Nephron progenitor cell (in vitro differentiated cells): ENCODE results near the gene TMEM168.

ENCODE experiments used
- DNase-seq: peaks from one replicate; pipeline ENCODE4 v3.0.0; 2021
- H3K27ac Mint-ChIP-seq: 2 replicates; pipeline ENCODE4 v1.8.0; 2021; ENCODE audit warnings: mild to moderate bottlenecking, moderate library complexity, mixed read lengths
- H3K27me3 Mint-ChIP-seq: 2 replicates; pipeline ENCODE4 v1.8.0; 2021; ENCODE audit warnings: mild to moderate bottlenecking, low read depth, mixed read lengths; ENCODE audit not compliant: poor library complexity
- H3K36me3 Mint-ChIP-seq: 2 replicates; pipeline ENCODE4 v1.8.0; 2021; ENCODE audit warnings: low read depth, mixed read lengths
- H3K4me1 Mint-ChIP-seq: 2 replicates; pipeline ENCODE4 v1.8.0; 2021; ENCODE audit warnings: mixed read lengths
- H3K4me3 Mint-ChIP-seq: 2 replicates; pipeline ENCODE4 v1.8.0; 2021; ENCODE audit warnings: mild to moderate bottlenecking, moderate library complexity, mixed read lengths
- H3K9me3 Mint-ChIP-seq: 2 replicates; pipeline ENCODE4 v1.8.0; 2021; ENCODE audit warnings: mild to moderate bottlenecking, moderate library complexity, mixed read lengths
- TF ChIP-seq, protein P1 (sequence below): fragments of 200-600 bp; sonication (generic); IDR thresholded peaks from 2 replicates; pipeline ENCODE4 v1.5.0; 2021; ENCODE audit warnings: antibody characterized with exemption

Gene TMEM168

DNA sequence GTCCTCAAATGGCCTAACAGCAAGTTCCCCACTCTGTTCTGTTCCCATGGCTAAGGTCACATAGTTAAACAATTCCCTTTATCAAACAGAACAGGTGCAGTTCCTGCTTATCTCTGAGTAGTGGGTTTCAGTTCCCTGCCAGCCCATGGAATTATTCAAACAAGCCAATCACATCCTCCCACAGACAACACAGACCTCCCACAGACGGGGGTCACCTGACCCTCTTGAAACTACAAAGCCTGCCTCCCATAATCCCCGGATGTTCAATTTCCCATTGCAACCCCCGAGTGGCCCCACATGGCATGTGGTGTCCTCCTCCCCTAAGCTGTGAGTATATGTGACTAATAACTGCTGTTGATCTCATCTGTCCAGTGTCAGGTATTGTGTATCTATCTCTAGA, 64.1 kb downstream of the TMEM168 start:
- Mint-ChIP-seq H3K4me1 (no peaks in the 10 kb centered on the region), H3K27me3 (no peaks in the 10 kb centered on the region), H3K4me3 (no peak overlapping the region), H3K27ac (no peak overlapping the region), H3K9me3 (peaks cover 27% of the 10 kb centered on the region), H3K36me3 (no peaks in the 10 kb centered on the region)
- DNase-seq = no peak
- TF ChIP-seq, protein P1, sequence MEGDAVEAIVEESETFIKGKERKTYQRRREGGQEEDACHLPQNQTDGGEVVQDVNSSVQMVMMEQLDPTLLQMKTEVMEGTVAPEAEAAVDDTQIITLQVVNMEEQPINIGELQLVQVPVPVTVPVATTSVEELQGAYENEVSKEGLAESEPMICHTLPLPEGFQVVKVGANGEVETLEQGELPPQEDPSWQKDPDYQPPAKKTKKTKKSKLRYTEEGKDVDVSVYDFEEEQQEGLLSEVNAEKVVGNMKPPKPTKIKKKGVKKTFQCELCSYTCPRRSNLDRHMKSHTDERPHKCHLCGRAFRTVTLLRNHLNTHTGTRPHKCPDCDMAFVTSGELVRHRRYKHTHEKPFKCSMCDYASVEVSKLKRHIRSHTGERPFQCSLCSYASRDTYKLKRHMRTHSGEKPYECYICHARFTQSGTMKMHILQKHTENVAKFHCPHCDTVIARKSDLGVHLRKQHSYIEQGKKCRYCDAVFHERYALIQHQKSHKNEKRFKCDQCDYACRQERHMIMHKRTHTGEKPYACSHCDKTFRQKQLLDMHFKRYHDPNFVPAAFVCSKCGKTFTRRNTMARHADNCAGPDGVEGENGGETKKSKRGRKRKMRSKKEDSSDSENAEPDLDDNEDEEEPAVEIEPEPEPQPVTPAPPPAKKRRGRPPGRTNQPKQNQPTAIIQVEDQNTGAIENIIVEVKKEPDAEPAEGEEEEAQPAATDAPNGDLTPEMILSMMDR = no peak

DNA sequence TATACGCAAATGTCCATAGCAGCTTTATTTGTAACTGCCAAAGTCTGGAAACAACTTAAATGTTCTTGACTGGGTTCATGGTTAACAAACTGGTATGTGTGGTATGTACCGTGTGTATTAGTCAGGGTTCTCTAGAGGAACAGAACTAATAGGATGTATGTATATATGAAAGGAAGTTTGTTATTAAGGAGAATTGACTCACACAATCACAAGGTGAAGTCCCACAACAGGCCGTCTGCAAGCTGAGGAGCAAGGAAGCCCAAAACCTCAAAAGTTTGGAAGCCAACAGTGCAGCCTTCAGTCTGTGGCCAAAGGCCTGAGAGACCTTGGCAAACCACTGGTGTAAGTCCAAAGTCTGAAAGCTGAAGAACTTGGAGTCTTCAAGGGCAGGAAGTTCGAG, 66.8 kb downstream of the TMEM168 start:
- peaks cover 9% of the 10 kb centered on the region for H3K9me3 Mint-ChIP-seq
- H3K4me3 Mint-ChIP-seq = no peak overlapping the region
- DNase-seq = no peak
- no peaks in the 10 kb centered on the region for H3K27me3 Mint-ChIP-seq
- no peak overlapping the region for H3K27ac Mint-ChIP-seq
- H3K4me1 Mint-ChIP-seq = no peaks in the 10 kb centered on the region
- H3K36me3 Mint-ChIP-seq = no peaks in the 10 kb centered on the region
- TF ChIP-seq, protein P1 = no peak

DNA sequence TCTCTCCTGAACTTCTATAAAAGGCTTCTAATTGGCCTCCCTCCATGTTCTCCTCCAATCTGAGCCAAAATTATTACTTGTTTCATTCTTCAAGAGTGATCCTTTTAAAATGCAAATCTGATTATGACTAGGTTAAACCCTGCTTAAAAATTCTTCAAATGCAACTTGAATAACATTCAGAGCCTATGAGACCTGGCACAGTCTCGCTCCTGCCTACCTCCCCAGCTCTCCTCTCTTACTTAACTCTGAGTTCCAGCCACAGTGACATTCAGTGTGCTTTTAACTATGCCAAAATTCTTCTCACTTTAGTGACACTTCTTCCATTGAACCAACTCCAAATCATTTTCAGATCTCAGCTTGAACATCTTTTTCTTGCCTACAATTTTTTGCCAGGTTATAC, 68.8 kb downstream of the TMEM168 start:
- H3K4me1 Mint-ChIP-seq = no peaks in the 10 kb centered on the region
- no peaks in the 10 kb centered on the region for H3K27me3 Mint-ChIP-seq
- H3K36me3 Mint-ChIP-seq = no peaks in the 10 kb centered on the region
- no peaks in the 10 kb centered on the region for H3K9me3 Mint-ChIP-seq
- no peak for DNase-seq
- TF ChIP-seq, protein P1 = no peak
- no peak overlapping the region for H3K4me3 Mint-ChIP-seq
- no peak overlapping the region for H3K27ac Mint-ChIP-seq

DNA sequence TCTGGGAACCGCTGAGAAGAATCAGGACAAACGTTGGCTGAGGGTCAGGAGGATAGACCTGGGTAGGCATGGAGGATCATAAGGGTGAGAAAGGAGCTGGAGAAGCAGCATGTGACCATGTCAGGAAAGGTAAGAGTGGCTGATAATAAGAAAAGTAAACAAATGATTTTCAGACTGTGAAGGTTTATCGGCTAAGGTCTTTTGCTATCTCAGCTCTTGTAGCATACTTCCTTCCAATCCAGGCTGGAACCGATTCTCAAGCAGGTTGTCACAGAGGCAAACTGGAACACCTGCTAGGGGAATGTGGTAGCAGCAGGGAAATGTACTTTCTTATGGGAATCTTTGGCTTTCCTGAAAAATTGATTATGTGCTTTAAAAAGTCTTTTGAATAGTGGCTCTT, 74.7 kb downstream of the TMEM168 start:
- H3K9me3 Mint-ChIP-seq = no peaks in the 10 kb centered on the region
- H3K4me3 Mint-ChIP-seq = no peak overlapping the region
- TF ChIP-seq, protein P1 = no peak
- H3K4me1 Mint-ChIP-seq = no peaks in the 10 kb centered on the region
- peaks cover 4% of the 10 kb centered on the region for H3K27me3 Mint-ChIP-seq
- no peaks in the 10 kb centered on the region for H3K36me3 Mint-ChIP-seq
- no peak for DNase-seq
- H3K27ac Mint-ChIP-seq = no peak overlapping the region

DNA sequence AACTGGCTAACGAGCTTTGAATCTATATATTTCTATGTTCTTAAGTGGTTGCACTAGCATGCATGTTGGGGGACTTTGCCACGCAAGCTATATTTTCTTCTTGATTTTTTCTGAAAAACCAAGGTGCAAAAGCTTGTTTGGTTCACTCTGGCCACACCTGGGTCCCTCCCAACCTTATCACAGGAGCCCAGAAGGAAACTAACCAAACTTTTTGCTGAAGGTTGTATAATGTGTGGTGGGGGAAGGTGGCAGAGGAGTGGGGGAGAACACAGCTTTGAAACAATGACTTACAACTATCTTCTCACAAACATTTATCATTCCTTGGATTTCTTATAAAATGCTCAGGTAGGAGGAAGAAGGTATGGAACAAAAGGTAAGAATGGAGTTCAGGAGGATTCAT, 75.3 kb downstream of the TMEM168 start:
- no peak for DNase-seq
- no peak overlapping the region for H3K4me3 Mint-ChIP-seq
- H3K27me3 Mint-ChIP-seq = peaks cover 4% of the 10 kb centered on the region
- H3K4me1 Mint-ChIP-seq = no peaks in the 10 kb centered on the region
- no peaks in the 10 kb centered on the region for H3K9me3 Mint-ChIP-seq
- TF ChIP-seq, protein P1 = no peak
- no peak overlapping the region for H3K27ac Mint-ChIP-seq
- no peaks in the 10 kb centered on the region for H3K36me3 Mint-ChIP-seq
